GM12801 (cell line): ENCODE data around the gene SPOCK1.

Source experiments
- TF ChIP-seq, protein P1 (sequence below): IDR thresholded peaks from one replicate; pipeline ENCODE4 v1.5.1; 2011; ENCODE audit warnings: control low read depth; ENCODE audit not compliant: insufficient read length; ENCODE audit errors: extremely low read depth

The SPOCK1 gene

DNA sequence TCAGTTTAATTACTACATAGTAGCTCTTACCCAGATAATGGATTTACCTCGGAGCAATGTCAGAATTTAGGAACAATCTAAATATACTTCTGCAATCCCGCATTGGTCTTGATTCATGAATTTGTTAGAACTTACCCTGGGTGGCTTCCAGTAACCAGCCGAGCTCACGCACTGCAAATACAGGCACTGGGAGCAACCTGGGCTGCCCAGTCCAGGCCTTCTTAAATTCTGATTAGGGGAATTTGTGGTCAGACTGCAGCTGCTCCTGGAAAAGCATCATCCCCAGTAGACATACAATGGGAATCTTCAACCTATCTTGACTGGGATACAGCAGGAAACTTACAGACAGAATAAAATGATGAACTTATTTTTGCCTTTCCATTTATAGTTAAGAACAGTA is 270.3 kb downstream of the SPOCK1 start:
- TF ChIP-seq, protein P1, sequence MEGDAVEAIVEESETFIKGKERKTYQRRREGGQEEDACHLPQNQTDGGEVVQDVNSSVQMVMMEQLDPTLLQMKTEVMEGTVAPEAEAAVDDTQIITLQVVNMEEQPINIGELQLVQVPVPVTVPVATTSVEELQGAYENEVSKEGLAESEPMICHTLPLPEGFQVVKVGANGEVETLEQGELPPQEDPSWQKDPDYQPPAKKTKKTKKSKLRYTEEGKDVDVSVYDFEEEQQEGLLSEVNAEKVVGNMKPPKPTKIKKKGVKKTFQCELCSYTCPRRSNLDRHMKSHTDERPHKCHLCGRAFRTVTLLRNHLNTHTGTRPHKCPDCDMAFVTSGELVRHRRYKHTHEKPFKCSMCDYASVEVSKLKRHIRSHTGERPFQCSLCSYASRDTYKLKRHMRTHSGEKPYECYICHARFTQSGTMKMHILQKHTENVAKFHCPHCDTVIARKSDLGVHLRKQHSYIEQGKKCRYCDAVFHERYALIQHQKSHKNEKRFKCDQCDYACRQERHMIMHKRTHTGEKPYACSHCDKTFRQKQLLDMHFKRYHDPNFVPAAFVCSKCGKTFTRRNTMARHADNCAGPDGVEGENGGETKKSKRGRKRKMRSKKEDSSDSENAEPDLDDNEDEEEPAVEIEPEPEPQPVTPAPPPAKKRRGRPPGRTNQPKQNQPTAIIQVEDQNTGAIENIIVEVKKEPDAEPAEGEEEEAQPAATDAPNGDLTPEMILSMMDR = no peak

DNA sequence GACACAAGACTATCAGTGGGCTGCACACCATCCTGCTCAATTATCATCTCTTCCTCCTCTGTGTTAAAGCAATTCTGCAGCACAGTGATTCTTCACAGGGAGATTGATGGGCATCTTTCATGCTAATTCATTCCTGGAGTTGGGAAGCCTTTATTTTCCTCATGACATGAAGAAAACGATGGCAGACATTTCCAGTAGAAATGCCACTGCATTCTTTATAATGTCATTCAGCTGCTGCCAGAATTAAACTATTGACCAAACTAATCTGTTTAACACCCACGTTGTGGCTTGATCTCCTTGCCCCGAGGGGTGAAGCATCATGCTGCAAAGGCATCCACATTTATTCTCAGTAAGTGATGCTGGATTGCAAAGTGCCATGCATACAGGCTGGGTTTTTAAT is 273.0 kb downstream of the SPOCK1 start:
- TF ChIP-seq, protein P1 = no peak

DNA sequence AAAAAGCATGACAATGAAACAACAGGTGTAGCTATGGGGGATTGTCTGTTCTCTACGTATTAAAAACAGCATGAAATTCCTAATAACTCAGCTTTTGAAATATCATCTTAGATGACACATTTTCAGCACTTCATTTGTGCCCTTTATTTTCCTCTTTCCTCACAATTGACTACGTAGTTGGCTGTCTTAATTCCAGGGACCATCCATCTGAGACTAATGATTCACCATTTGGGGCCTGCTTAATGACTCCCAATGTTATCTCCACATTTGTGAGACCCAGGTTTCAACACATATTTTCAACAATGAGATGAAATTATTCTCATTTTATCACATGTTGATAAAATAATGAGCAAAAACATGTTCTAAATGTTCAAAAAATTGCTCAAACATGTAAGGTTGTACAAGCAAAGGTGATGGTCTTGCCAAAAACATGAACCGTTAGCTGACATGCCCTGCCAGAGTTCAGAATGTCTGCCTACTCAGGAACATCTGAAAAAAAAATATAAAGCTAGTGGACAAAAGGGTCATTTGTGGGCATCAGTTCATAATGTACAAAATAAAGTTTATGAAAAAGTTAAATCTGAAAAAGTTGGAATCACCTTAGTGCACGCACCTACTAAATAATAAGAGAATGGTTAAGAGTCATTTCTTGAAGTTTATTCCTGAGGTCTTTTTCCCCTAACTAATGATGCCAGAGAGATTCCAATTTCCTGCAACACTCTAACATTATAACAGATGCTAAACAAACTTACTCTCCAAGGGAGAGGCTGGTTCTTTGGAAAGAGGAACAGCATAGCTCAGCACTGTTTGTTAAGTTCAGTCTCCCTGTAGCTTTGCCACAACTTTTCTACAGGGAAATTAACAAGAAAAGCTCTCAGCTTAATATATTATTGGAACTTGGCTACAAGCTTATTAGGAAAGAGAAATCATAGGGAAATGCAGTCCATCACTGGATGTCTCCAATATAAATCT is 275.5 kb downstream of the SPOCK1 start:
- TF ChIP-seq, protein P1 = no peak

DNA sequence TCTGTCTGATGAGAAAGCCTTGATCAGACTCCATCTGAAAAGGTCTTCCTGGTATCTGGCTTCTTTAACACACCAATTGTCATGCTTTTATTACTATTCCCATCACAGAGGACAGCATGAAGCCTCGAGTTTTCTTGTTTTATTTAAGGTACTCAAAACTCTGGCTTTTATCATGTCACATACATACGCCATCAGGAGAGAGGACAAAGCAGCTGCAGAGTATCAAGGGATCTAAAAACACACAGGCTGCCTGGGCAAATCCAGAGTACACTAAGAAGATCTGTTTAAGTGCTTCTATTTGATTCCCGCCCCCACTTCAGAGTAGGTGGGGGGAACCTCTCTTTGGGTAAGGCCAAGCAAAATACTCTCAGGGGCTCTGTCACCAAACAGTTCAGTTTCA is 277.2 kb downstream of the SPOCK1 start:
- TF ChIP-seq, protein P1 = no peak

DNA sequence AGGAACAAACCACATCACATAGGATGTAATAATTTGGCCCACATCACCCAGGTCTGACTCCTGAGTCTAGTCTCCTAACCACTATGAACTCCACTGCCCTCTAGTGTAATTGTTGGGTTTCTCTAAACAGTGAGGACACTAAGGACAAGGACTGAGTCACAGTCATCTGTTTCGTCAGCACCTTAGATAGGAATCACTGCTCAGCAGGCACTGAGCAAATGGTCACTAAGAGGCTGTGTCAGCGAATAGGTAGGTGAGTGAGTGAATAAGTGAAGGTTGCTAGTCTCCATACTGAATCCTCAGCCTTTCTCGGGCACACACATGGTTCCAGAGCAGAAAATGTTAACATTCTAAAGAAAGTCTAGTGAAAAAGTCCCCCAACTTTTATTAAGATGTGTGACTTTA is 278.6 kb downstream of the SPOCK1 start:
- TF ChIP-seq, protein P1 = no peak

DNA sequence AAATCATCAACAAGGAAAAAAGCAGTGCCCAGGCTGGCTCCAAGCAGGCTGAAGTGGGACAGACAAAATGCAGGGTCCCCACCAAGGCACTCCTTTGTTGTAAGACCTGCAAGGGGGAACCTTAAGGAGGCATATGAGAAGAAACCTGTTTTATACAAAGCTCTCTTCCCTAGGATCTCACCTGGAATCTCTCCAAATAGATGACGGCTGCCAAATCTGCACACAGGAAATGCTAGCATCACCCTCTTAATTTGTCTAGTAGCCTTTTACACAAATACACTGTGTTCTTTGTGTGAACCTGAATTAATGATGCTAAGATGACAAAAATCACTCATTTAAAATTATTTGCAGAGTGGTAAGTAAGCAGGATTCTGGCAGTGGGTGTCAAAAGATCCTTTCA is 280.2 kb downstream of the SPOCK1 start:
- TF ChIP-seq, protein P1 = no peak

DNA sequence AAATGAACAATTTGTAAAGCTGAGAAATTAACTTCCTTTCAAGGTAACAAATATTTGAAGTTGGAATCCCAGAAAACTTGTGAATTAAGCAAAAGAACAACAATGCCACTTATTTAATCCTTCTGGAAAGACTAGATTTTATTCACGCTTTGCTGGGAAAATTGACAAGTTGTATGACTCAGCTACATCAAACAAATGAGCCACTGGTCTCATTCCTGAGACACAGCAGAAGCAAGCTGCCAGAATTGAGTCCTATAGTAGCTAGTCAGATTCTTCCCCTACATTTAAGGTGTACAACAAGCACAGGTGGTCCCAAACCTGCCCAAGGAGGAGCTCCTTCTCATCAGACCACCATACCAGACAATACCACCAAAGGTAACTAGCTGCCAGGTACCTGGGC is 280.7 kb downstream of the SPOCK1 start:
- TF ChIP-seq, protein P1 = no peak
